Retina (tissue), 1 donor: ENCODE results near the gene CXCL17.
A peak's percentile ranks its signal among the peaks of the same experiment; 100 is the strongest.
"Not testable (repeated sequence)": the region's sequence is repeated elsewhere in the genome, so short reads cannot be mapped to it uniquely, and the experiment has no call there.

Experiments used
- DNase-seq: peaks from one replicate; pipeline ENCODE4 v3.0.0-alpha.2; 2016

The CXCL17 gene

GRCh38 chr19:42461700-42462324, 19.1 kb upstream of the CXCL17 start:
- no peak for DNase-seq

- not testable (repeated sequence) for DNase-seq
These were observed 18.5 kb upstream of the CXCL17 start for GRCh38 chr19:42461231-42461630.

- no peak for DNase-seq
These were observed 17.2 kb upstream of the CXCL17 start for GRCh38 chr19:42459926-42460325.

- no peak for DNase-seq
These were observed 12.9 kb upstream of the CXCL17 start for GRCh38 chr19:42455621-42456081.

GRCh38 chr19:42455086-42455485, 12.3 kb upstream of the CXCL17 start:
- no peak for DNase-seq

- no peak for DNase-seq
These were observed 9.8 kb upstream of the CXCL17 start for GRCh38 chr19:42452590-42452989.

GRCh38 chr19:42450314-42450934, 7.7 kb upstream of the CXCL17 start:
- peak; percentile 56 for DNase-seq

GRCh38 chr19:42448306-42448705, 5.6 kb upstream of the CXCL17 start:
- not testable (repeated sequence) for DNase-seq

GRCh38 chr19:42445948-42446347, 3.2 kb upstream of the CXCL17 start:
- no peak for DNase-seq

- no peak for DNase-seq
These were observed 1.2 kb upstream of the CXCL17 start for GRCh38 chr19:42443944-42444398.

GRCh38 chr19:42441049-42441445, 1.7 kb downstream of the CXCL17 start:
- no peak for DNase-seq

GRCh38 chr19:42440357-42441048, 2.2 kb downstream of the CXCL17 start:
- DNase-seq = peak; percentile 58

GRCh38 chr19:42436006-42436405, 6.7 kb downstream of the CXCL17 start:
- DNase-seq = no peak

GRCh38 chr19:42435316-42435715, 7.4 kb downstream of the CXCL17 start:
- no peak for DNase-seq

- peak; percentile 73 for DNase-seq
These were observed 9.1 kb downstream of the CXCL17 start for GRCh38 chr19:42433503-42434260.

GRCh38 chr19:42431486-42431885, 11.3 kb downstream of the CXCL17 start:
- no peak for DNase-seq

- DNase-seq = no peak
These were observed 14.1 kb downstream of the CXCL17 start for GRCh38 chr19:42428676-42429075.

GRCh38 chr19:42427313-42427712, 15.4 kb downstream of the CXCL17 start, which contains the start of gene LIPE:
Gene LIPE (minus strand): TSS chr19:42427388. CDS start chr19:42427149, 239 bp downstream.
- DNase-seq = no peak

- DNase-seq = no peak
These were observed 16.1 kb downstream of the CXCL17 start for GRCh38 chr19:42426643-42427042.

- no peak for DNase-seq
These were observed 18.0 kb downstream of the CXCL17 start for GRCh38 chr19:42424712-42425131.

GRCh38 chr19:42424345-42424707, 18.4 kb downstream of the CXCL17 start:
- DNase-seq = no peak

- DNase-seq = peak; percentile 97
These were observed 19.0 kb downstream of the CXCL17 start for GRCh38 chr19:42423462-42424344.
